Left forelimb (tissue), 1 donor: ENCODE data around the gene IQSEC1.

Experiments
- DNase-seq: peaks from one replicate; pipeline ENCODE4 v3.0.0-alpha.2; 2018; ENCODE audit warnings: low spot score

IQSEC1 gene

DNA sequence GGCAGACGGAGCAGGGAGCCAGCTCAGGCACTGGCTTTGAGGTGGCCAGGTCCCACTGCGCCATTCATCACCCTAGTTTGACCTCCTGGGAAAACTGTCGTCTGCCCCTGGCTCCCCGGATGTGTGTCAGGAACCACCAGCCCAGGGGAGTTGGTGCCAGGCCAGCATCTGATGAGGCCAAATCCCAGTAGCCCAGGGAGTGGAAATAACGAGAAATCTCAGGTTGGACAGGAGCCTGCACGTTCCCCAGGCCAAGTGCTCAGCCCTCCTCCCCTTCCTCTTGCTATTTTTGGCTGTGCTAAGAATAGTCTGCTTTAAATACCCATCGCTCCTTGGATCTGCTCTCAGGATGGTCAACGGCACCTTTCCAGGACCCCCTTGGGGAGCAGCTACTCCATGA, 138.8 kb downstream of the IQSEC1 start:
- no peak for DNase-seq

GRCh38 chr3:12933901-12934300, 139.3 kb downstream of the IQSEC1 start:
- no peak for DNase-seq

- DNase-seq, result no peak
Measured at GRCh38 chr3:12932754-12933153, 140.5 kb downstream of the IQSEC1 start.

- no peak for DNase-seq
Measured at GRCh38 chr3:12932347-12932746, 140.9 kb downstream of the IQSEC1 start.

GRCh38 chr3:12931273-12931905, 141.8 kb downstream of the IQSEC1 start:
- DNase-seq, result no peak

DNA sequence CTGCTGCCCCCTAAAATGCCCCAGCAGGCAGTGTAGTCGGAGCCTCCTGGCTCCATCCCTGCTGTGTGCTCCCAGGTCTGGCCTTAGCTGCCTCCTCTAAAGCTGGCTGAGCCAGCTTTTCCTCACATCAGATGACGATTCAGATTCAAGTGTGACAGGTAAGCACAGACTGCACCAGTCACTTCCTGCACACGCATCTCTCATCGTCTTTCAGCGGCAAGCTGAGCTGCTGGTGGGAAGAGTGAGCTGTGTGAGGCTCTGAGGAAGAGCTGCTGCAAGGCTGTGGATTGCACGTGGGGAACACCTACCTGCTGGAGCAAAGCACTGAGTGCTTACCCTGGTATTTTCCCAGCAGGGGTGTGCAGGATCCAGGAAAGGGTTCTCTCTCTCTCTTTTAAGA, 143.4 kb downstream of the IQSEC1 start:
- no peak for DNase-seq

DNA sequence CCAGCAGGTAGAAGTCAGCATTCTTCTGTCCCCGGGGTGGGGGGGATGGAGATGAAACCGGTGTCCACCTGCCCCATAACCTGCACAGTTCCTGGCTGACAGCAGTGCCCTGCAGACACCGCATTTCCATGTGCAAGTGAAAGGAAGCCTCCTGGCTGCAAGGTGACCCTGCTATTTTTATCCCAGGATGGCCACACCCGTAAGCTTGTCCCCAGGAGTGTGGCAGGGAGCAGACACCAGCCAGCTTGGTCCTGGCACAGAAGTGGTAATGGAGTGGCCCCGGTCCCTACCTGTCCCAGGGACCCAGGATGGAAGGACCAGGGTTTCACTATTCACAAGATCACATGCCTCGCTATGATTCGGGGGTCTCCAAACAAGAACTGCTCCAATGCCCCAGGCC, 146.6 kb downstream of the IQSEC1 start:
- no peak for DNase-seq

DNA sequence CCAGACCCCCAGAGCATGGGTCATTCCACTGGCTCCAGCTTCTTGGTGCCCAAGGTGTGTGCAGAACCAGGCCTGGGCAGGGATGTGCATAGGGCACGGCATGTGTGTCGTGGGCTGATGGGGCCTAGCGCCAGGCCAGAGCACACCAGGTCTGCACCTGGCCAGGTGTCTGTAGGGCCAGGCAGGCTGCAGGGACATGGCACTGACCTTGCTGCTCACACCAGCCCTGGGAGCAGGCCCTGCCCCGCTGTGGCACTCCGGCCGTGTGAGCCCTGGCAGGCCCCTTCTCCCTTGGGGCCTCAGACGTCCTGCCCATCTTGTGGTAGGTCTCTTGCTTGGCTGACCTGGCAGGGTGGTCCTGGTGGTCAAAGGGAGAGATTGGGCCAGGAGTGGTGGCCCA, 147.6 kb downstream of the IQSEC1 start:
- no peak for DNase-seq

GRCh38 chr3:12924437-12924836, 148.8 kb downstream of the IQSEC1 start:
- no peak for DNase-seq

DNA sequence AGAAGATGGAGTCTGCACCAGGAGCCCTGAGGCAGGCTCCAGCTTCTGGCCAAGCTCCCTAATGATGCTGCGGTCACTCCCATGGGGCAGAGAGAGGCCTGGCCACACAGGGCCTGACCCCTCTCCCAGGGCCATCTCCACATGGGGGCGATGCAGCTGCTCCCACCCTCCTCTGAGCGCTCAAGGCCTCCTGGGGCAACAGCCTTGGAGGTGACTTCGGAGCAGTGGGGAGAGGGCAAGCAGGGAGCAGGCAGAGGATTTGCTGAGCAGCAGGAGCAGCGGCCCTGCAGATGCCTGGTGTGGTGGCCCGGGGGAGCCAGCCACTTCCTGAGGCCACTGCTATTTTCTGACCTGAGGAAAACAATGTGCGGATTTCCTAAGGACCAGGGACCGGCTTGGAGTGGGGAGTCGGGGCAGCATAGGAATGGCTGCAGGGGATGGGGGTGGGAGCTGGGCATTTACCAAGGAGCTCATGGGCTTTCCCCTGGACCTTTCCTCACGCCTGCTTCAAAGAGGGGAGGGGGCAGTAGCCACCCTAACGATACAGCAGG, 150.3 kb downstream of the IQSEC1 start:
- no peak for DNase-seq

- DNase-seq, result no peak
Measured at GRCh38 chr3:12922306-12922705, 150.9 kb downstream of the IQSEC1 start.

DNA sequence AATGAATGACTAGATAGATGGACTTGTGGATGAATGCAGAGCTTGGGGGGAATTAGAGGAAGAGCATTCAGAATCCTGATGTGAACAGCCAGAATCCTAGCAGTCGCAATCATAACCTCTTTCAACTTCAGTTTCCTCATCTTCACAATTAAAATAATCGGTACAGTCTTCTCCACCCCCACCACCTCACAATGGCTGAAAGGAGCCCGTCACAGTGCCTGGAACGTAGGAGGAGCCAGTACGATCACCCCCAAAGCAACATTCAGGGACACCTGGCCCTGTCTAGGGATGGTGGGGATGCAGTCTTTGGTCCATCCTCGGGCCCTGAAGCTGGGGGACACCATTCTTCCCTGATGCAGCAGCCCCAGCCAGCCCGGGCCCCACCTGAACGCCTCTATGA, 151.5 kb downstream of the IQSEC1 start:
- DNase-seq, result no peak

- no peak for DNase-seq
Measured at GRCh38 chr3:12920967-12921366, 152.3 kb downstream of the IQSEC1 start.

- DNase-seq, result no peak
Measured at GRCh38 chr3:12919205-12919604, 154.0 kb downstream of the IQSEC1 start.

GRCh38 chr3:12918231-12918630, 155.0 kb downstream of the IQSEC1 start:
- no peak for DNase-seq

GRCh38 chr3:12916159-12916558, 157.1 kb downstream of the IQSEC1 start:
- no peak for DNase-seq

DNA sequence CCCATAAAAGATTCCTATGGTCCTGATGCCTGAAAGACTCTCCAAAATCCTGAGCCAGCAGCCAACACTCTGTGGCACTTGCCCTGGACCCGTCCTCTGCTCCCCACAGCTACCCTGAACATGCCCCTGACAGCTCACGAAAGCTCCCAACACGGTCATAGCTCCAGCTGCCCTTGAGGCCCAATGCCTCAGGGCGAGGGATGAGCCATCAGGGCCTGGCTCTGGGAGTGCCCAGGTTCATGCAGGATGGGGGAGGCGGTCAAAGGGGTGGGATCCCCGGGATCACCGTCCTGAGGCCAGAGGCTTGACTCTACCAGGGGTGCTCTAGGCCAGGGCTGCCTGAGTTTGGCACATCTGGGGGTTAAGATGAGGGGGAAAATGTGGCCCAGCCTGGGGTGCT, 159.1 kb downstream of the IQSEC1 start:
- no peak for DNase-seq

DNA sequence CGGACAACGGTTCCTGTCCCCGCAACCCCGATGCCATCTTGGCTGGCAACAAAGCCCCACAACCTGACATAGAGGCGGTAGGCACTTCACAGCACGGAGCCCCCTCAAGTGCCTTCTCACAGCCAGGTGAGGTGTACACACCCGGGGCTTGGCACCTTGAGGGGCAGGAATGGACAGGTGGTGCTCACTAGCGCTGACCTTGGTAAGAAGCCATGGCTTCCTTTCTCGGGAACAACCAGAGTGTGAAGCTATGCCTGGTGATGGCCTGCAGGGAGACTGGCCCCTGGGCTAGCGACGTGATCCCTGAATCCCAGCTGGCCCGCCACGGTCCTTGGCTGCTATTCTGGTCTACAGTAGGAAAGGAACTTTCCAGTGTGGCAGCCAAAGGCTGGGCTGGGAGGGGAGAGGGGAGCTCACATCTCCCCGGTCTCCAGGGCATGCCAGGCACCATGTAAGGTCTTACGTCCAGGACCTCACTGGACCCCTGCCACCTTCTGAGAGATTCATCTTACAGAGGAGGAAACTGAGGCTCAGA, 161.3 kb downstream of the IQSEC1 start:
- no peak for DNase-seq

- no peak for DNase-seq
Measured at GRCh38 chr3:12910356-12911099, 162.7 kb downstream of the IQSEC1 start.

GRCh38 chr3:12909710-12910109, 163.5 kb downstream of the IQSEC1 start:
- no peak for DNase-seq

DNA sequence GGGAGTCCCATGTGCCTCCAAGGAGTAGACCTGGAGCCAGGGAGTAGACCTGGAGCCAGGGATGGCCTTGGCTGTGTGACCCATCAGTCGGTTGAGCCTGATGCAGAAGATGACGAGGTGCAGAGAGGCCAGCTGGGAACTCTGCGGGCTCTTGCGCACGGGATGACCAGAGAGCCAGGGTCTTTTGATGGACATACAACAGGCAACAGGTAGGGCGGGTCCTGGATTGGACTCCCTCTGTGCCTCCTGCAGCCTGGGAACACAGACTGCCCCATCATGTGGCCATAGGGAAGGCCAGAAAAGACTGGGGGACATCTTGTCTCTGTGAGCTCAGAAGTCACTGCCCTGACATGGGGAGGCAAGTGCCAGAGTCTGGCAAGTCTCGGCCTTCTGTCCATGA, 164.4 kb downstream of the IQSEC1 start:
- no peak for DNase-seq

DNA sequence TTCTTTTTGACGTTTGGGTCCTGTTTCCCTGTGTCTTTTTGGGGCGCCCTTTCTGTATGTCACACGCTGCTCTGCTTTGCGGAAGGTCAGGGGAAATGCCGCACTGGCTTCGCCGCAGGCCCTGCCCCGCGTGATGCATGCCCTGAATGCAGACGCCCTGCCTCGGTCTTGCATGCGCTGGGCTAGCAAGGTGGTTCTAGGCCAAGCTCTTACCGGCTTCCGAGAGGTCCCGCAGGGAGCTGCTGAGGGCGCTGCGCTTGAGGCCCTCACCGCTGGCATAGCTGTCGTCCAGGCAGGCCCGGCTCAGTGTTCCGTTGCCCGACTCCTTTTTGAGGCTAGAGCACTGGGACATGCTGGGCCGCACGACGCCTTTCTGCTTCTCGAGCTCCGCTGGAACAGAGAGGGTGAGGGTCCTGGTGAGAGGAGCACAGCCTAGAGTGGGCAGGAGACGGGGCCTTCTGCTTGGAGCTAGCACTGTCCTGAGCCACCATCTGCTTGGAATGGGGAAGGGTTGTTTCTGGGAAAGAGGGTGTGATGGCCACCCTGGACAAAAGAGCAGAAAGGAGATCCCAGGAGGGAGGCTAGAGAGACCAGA, 165.0 kb downstream of the IQSEC1 start:
- no peak for DNase-seq

DNA sequence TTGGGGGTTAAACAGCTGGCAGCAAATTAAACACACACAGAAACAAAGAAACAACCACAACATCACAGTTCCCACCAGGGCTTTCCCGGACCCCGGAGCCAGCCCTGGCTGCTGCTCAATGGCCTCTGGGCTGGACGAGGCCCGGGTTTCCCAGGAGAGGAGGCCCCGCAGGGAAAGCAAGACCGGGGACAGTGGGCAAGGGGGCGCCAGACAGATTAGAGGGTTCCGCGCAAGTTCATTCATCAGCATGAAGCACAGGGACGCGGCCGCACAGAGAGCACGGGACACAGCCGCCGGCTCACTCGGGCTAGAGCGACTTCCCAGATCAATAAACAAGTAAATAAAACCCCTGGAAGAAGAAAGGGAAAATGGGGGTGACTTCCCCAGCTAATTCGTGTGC, 165.5 kb downstream of the IQSEC1 start:
- no peak for DNase-seq
